ENCODE results near the gene PPARGC1A. TPM values are rescaled to one million over a fixed set of nuclear protein-coding genes. Genes with fewer than 3 reads are reported as not detected.
A peak's percentile ranks its signal among the peaks of the same experiment; 100 is the strongest.

PPARGC1A gene
- total RNA-seq, 4 donors from 2014 or later: 13.8 to 22.8 (median 17.1) TPM

- Histone ChIP-seq H3K27ac (replicated peaks in 1 of 4) (no peak overlapping the region), H3K36me3 (no peaks in the 10 kb centered on the region), H3K27me3 (no peaks in the 10 kb centered on the region), H3K4me1 (no peaks in the 10 kb centered on the region), H3K9me3 (peaks cover 0 to 9% (median 0%) of the 10 kb centered on the region in 4 donors), H3K4me3 (no peak overlapping the region)
- TF ChIP-seq POLR2A (IDR thresholded peaks at IDR 0.05; ENCODE audit: low read depth) (no peak), EP300 (IDR thresholded peaks at IDR 0.05) (no peak), POLR2AphosphoS5 (IDR thresholded peaks at IDR 0.05) (no peak), CTCF (IDR thresholded peaks at IDR 0.05) (no peak)
- 72% methylated on average over 6 of the region's 6 CpGs for WGBS
- intact Hi-C loops (cut with DNase I): no loop called here
- no peak for DNase-seq (ENCODE audit: extremely low spot score)
These were observed 106.9 kb downstream of the PPARGC1A start for GRCh38 chr4:23782778-23783437.

GRCh38 chr4:23779839-23780238 is 110.0 kb downstream of the PPARGC1A start:
- Histone ChIP-seq H3K4me1 (peaks cover 7 to 14% (median 13%) of the 10 kb centered on the region in 4 donors), H3K4me3 (no peak overlapping the region), H3K36me3 (no peaks in the 10 kb centered on the region), H3K27ac (replicated peaks in 1 of 4) (no peak overlapping the region), H3K27me3 (no peaks in the 10 kb centered on the region), H3K9me3 (peaks cover 0 to 9% (median 0%) of the 10 kb centered on the region in 4 donors)
- 76% methylated on average over 7 of the region's 7 CpGs for WGBS
- TF ChIP-seq POLR2A (IDR thresholded peaks at IDR 0.05; ENCODE audit: low read depth) (no peak), CTCF (IDR thresholded peaks at IDR 0.05) (no peak), POLR2AphosphoS5 (IDR thresholded peaks at IDR 0.05) (no peak), EP300 (IDR thresholded peaks at IDR 0.05) (no peak)
- no peak for DNase-seq (ENCODE audit: extremely low spot score)
- intact Hi-C loops (cut with DNase I): no loop called here

- Histone ChIP-seq H3K4me3 (no peak overlapping the region), H3K36me3 (no peaks in the 10 kb centered on the region), H3K4me1 (peaks cover 7 to 18% (median 17%) of the 10 kb centered on the region in 4 donors), H3K27ac (replicated peaks in 1 of 4) (no peak overlapping the region), H3K27me3 (no peaks in the 10 kb centered on the region), H3K9me3 (peaks cover 0 to 9% (median 0%) of the 10 kb centered on the region in 4 donors)
- DNase-seq (ENCODE audit: extremely low spot score): no peak
- WGBS: 67% methylated on average over 6 of the region's 6 CpGs
- TF ChIP-seq CTCF (IDR thresholded peaks at IDR 0.05) (no peak), EP300 (IDR thresholded peaks at IDR 0.05) (no peak), POLR2A (IDR thresholded peaks at IDR 0.05; ENCODE audit: low read depth) (no peak), POLR2AphosphoS5 (IDR thresholded peaks at IDR 0.05) (no peak)
- intact Hi-C loops (cut with DNase I): no loop called here
These were observed 110.4 kb downstream of the PPARGC1A start for GRCh38 chr4:23779422-23779821.

DNA sequence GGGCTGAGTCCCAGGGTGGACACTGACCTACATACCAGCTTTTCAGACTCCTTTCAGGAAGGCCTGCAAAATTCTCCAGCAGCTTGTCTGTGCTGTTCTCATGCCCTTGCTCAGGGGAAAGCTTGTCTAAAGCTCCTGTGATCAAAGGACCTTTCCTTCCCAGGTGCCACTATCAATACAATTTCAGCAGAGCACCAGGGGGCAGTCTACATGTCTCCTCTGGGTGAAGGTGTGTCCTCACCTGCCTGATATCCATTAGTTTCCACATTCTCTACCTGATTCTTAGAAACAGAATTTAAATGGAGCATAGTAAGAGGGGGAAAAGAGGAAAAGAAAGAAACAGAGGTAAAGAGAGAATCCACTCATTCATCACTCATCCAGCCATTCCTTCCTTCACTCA is 114.2 kb downstream of the PPARGC1A start:
- Histone ChIP-seq H3K4me3 (no peak overlapping the region), H3K4me1 (peaks cover 7 to 20% (median 18%) of the 10 kb centered on the region in 4 donors), H3K36me3 (no peaks in the 10 kb centered on the region), H3K27ac (replicated peaks in 1 of 4) (peak overlapping the region in 3 of 4 donors; percentile 30 to 40 (median 35)), H3K9me3 (no peaks in the 10 kb centered on the region), H3K27me3 (no peaks in the 10 kb centered on the region)
- TF ChIP-seq EP300 (IDR thresholded peaks at IDR 0.05): no peak
- no peak for TF ChIP-seq POLR2AphosphoS5 (IDR thresholded peaks at IDR 0.05)
- TF ChIP-seq CTCF (IDR thresholded peaks at IDR 0.05): no peak
- TF ChIP-seq POLR2A (IDR thresholded peaks at IDR 0.05; ENCODE audit: low read depth): no peak
- intact Hi-C loops (cut with DNase I): no loop called here
- DNase-seq (ENCODE audit: extremely low spot score): no peak

DNA sequence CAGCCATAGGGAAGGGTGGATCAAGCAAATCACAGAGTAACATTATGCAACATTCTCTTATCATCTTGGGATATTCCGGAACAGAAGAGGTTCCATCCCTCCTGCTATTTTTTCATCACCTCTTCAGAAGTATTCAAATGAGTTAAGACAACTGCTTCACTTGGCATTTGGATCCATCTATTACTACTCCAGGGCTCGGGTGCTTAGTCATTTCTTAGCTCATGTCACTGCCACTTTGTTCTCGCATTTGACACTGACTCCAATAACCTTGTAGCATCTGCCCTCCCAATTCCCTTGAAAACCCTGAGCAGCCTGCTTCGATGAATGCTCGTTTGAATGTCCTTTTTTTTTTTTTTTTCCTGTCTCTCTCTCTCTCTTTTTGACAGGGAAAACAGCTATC is 114.9 kb downstream of the PPARGC1A start:
- DNase-seq (ENCODE audit: extremely low spot score): no peak
- TF ChIP-seq CTCF (IDR thresholded peaks at IDR 0.05) (no peak), EP300 (IDR thresholded peaks at IDR 0.05) (no peak), POLR2A (IDR thresholded peaks at IDR 0.05; ENCODE audit: low read depth) (no peak), POLR2AphosphoS5 (IDR thresholded peaks at IDR 0.05) (no peak)
- no peaks in the 10 kb centered on the region for H3K9me3 ChIP-seq
- 43% methylated on average over 5 of the region's 5 CpGs for WGBS
- peak overlapping the region in 3 of 4 donors; percentile 30 to 40 (median 35) for H3K27ac ChIP-seq (replicated peaks in 1 of 4)
- H3K4me1 ChIP-seq: peaks cover 7 to 24% (median 20%) of the 10 kb centered on the region in 4 donors
- H3K36me3 ChIP-seq: no peaks in the 10 kb centered on the region
- intact Hi-C loops (cut with DNase I): no loop called here
- H3K27me3 ChIP-seq: no peaks in the 10 kb centered on the region
- no peak overlapping the region for H3K4me3 ChIP-seq
